ENCODE results near the gene MSH2. TPM values are rescaled to one million over a fixed set of nuclear protein-coding genes. Genes with fewer than 3 reads are reported as not detected.

The MSH2 gene
- total and polyA plus RNA-seq, 2 donors (not counting 3 experiments of a cell fraction or from before 2014, with no cell fraction given) = 9.7 to 30.5 TPM

- no peak overlapping the region for H2AFZ ChIP-seq (ENCODE audit: low read depth, low read length)
- dilution Hi-C loops (cut with MboI; ENCODE audit: extremely low pct_ligation_motif_present, low sequenced_read_pairs) = no loop called here
- no peak overlapping the region for H3K4me3 ChIP-seq (replicated peaks in 1 of 3; ENCODE audit: insufficient read depth in 1 of 3, low read depth in 1 of 3, low read length in 3 of 3)
- H3K4me2 ChIP-seq (ENCODE audit: insufficient read depth, low read length) = no peak overlapping the region
- ChIA-PET CTCF (interaction anchor here (0.8 to 3.6 kb wide), 29 partner anchors 11 to 466 kb away, joined by 3 to 617 read pairs (median 7); partner anchors contain the start of gene MSH2), POLR2A (interaction anchor here (1.0 to 1.2 kb wide), 3 partner anchors 11 to 54 kb away, joined by 4 to 14 read pairs (median 5); no protein-coding TSS in a partner anchor)
- BruUV-seq (replicated peaks) = no TSS peak
- H3K36me3 ChIP-seq (ENCODE audit: control insufficient read depth in 2 of 2, extremely low read depth in 1 of 2, insufficient read depth in 2 of 2, low read length in 2 of 2) = no peaks in the 10 kb centered on the region
- H3K9me1 ChIP-seq (replicated peaks; ENCODE audit: control insufficient read depth, extremely low read depth, insufficient read depth, low read length) = no peaks in the 10 kb centered on the region
- FAIRE-seq (no peak), DNase-seq (ENCODE audit: low read depth, low spot score) (no peak)
- no peak overlapping the region for H3K27ac ChIP-seq (ENCODE audit: insufficient read depth, low read depth, low read length)
- intact Hi-C loops (cut with micrococcal nuclease) = loop anchor here (1.0 to 5.0 kb wide), 2 partner anchors 54 to 378 kb away; no protein-coding TSS in a partner anchor
- H3K27me3 ChIP-seq (ENCODE audit: control insufficient read depth in 2 of 2, insufficient read depth in 2 of 2, low read length in 2 of 2) = peaks cover 2 to 9% of the 10 kb centered on the region in 2 experiments
- H3K9ac ChIP-seq (replicated peaks; ENCODE audit: extremely low read depth, insufficient read depth, low read length) = no peak overlapping the region
- H3K79me2 ChIP-seq (ENCODE audit: control insufficient read depth, insufficient read depth, low read length) = no peaks in the 10 kb centered on the region
- H4K20me1 ChIP-seq (replicated peaks; ENCODE audit: control insufficient read depth, extremely low read depth, insufficient read depth, low read length) = no peaks in the 10 kb centered on the region
- H3K4me1 ChIP-seq (ENCODE audit: control insufficient read depth, extremely low read depth, insufficient read depth, low read length) = no peaks in the 10 kb centered on the region
- no peaks in the 10 kb centered on the region for H3K9me3 ChIP-seq (replicated peaks; ENCODE audit: control insufficient read depth, insufficient read depth, low read length)
- TF ChIP-seq POLR2AphosphoS5 (IDR thresholded peaks at IDR 0.05; ENCODE audit: insufficient read depth, low read depth, low read length) (no peak), CTCF (IDR thresholded peaks at IDR 0.05; ENCODE audit: extremely low read depth in 1 of 2, insufficient read depth in 1 of 2, low read depth in 1 of 2, low read length in 2 of 2) (no peak), EZH2 (IDR thresholded peaks at IDR 0.05; ENCODE audit: borderline replicate concordance, low read depth, low read length, severe bottlenecking) (no peak), JUN (IDR thresholded peaks at IDR 0.05; ENCODE audit: borderline replicate concordance, insufficient read depth, insufficient read length, low read depth) (no peak), GATA2 (IDR thresholded peaks at IDR 0.05; ENCODE audit: insufficient read depth, insufficient read length, low read depth, low read length) (no peak), POLR2A (IDR thresholded peaks at IDR 0.05; ENCODE audit: low read depth, low read length) (no peak), MYC (IDR thresholded peaks at IDR 0.05; ENCODE audit: low read depth, low read length) (no peak), MAX (IDR thresholded peaks at IDR 0.05; ENCODE audit: insufficient read depth, insufficient read length) (no peak), FOS (IDR thresholded peaks at IDR 0.05; ENCODE audit: borderline replicate concordance, insufficient read depth, low read length) (no peak)
Measured at GRCh38 chr2:47388888-47389287, 14.1 kb upstream of the MSH2 start.
